OCI-LY1 (cell line): ENCODE measurements around the gene KLF14.
"Not testable (repeated sequence)": the region's sequence is repeated elsewhere in the genome, so short reads cannot be mapped to it uniquely, and the experiment has no call there.

Experiments used
- H2AFZ ChIP-seq: fragments of 200-600 bp; sonication (generic), shearing (Covaris generic); 2 replicates; pipeline ENCODE4 v1.6.0; 2014; ENCODE audit warnings: antibody characterized with exemption, mild to moderate bottlenecking, low read length
- H3F3A ChIP-seq: fragments of 200-600 bp; sonication (generic), shearing (Covaris generic); 2 replicates; pipeline ENCODE4 v1.6.0; 2014; ENCODE audit warnings: mild to moderate bottlenecking, antibody characterized with exemption, low read length, moderate library complexity; ENCODE audit not compliant: insufficient read depth
- H3K27ac ChIP-seq: fragments of 200-600 bp; sonication (generic); 2 replicates; pipeline ENCODE4 v1.5.1; 2014; ENCODE audit warnings: low read length, mixed run types, mild to moderate bottlenecking, low read depth; ENCODE audit not compliant: poor library complexity, severe bottlenecking
- H3K27me3 ChIP-seq: fragments of 200-600 bp; sonication (generic); 2 replicates; pipeline ENCODE4 v1.6.0; 2014; ENCODE audit warnings: antibody characterized with exemption, mild to moderate bottlenecking, low read length, moderate library complexity; ENCODE audit not compliant: insufficient read depth
- H3K36me3 ChIP-seq: fragments of 200-600 bp; sonication (generic); 2 replicates; pipeline ENCODE4 v1.6.1; 2014; ENCODE audit warnings: mild to moderate bottlenecking, antibody characterized with exemption, low read length, moderate library complexity, mixed read lengths; ENCODE audit not compliant: insufficient read depth
- H3K4me1 ChIP-seq: fragments of 200-600 bp; sonication (generic); 2 replicates; pipeline ENCODE4 v1.5.1; 2014; ENCODE audit warnings: mild to moderate bottlenecking, low read length, moderate library complexity; ENCODE audit not compliant: insufficient read depth, severe bottlenecking
- H3K4me2 ChIP-seq: fragments of 200-600 bp; sonication (generic), shearing (Covaris generic); 2 replicates; pipeline ENCODE4 v1.6.1; 2014; ENCODE audit warnings: low read length
- H3K4me3 ChIP-seq: fragments of 200-600 bp; sonication (generic); 2 replicates; pipeline ENCODE4 v1.5.1; 2014; ENCODE audit warnings: low read length, low read depth, mild to moderate bottlenecking, mixed read lengths; ENCODE audit not compliant: poor library complexity, severe bottlenecking
- H3K79me2 ChIP-seq: fragments of 200-600 bp; shearing (Covaris generic); 2 replicates; pipeline ENCODE4 v1.6.1; 2016; ENCODE audit warnings: mixed run types, low read length, mixed read lengths; ENCODE audit not compliant: insufficient read depth
- H3K9ac ChIP-seq: fragments of 200-600 bp; sonication (generic), shearing (Covaris generic); 2 replicates; pipeline ENCODE4 v1.6.1; 2014; ENCODE audit warnings: mild to moderate bottlenecking, low read length, mixed read lengths
- H3K9me2 ChIP-seq: fragments of 200-600 bp; sonication (generic), shearing (Covaris generic); 2 replicates; pipeline ENCODE4 v1.6.1; 2014; ENCODE audit warnings: low read depth, mild to moderate bottlenecking, low read length, mixed read lengths
- H3K9me3 ChIP-seq: fragments of 200-600 bp; shearing (Covaris generic); 2 replicates; pipeline ENCODE4 v1.6.1; 2014; ENCODE audit warnings: low read length, mixed read lengths
- H4K20me1 ChIP-seq: fragments of 200-600 bp; sonication (generic), shearing (Covaris generic); 2 replicates; pipeline ENCODE4 v1.6.0; 2016; ENCODE audit warnings: mild to moderate bottlenecking, low read length; ENCODE audit not compliant: insufficient read depth
- EZH2 ChIP-seq: fragments of 200-600 bp; sonication (generic), shearing (Covaris generic); IDR thresholded peaks from 2 replicates; pipeline ENCODE4 v1.8.0; 2017; ENCODE audit warnings: borderline replicate concordance, mixed run types, mild to moderate bottlenecking, antibody characterized with exemption, low read length, moderate library complexity, mixed read lengths
- TF ChIP-seq, protein P1 (sequence below): fragments of 200-600 bp; sonication (generic), shearing (Covaris generic); IDR thresholded peaks from 2 replicates; pipeline ENCODE4 v1.5.1; 2017; ENCODE audit warnings: mild to moderate bottlenecking, antibody characterized with exemption, low read length, moderate library complexity, mixed read lengths

Gene KLF14

GRCh38 chr7:130768854-130769253 is 34.8 kb upstream of the KLF14 start:
- Histone ChIP-seq H3K9ac (no peak overlapping the region), H3K36me3 (no peaks in the 10 kb centered on the region), H3K4me2 (no peak overlapping the region), H3K27me3 (no peaks in the 10 kb centered on the region), H3K27ac (no peak overlapping the region), H3K4me3 (no peak overlapping the region), H3K9me2 (no peaks in the 10 kb centered on the region), H3K9me3 (peaks cover 26% of the 10 kb centered on the region), H4K20me1 (no peaks in the 10 kb centered on the region), H3K4me1 (no peaks in the 10 kb centered on the region), H3F3A (no peaks in the 10 kb centered on the region), H2AFZ (no peak overlapping the region), H3K79me2 (no peaks in the 10 kb centered on the region)
- TF ChIP-seq EZH2 = no peak
- TF ChIP-seq, protein P1, sequence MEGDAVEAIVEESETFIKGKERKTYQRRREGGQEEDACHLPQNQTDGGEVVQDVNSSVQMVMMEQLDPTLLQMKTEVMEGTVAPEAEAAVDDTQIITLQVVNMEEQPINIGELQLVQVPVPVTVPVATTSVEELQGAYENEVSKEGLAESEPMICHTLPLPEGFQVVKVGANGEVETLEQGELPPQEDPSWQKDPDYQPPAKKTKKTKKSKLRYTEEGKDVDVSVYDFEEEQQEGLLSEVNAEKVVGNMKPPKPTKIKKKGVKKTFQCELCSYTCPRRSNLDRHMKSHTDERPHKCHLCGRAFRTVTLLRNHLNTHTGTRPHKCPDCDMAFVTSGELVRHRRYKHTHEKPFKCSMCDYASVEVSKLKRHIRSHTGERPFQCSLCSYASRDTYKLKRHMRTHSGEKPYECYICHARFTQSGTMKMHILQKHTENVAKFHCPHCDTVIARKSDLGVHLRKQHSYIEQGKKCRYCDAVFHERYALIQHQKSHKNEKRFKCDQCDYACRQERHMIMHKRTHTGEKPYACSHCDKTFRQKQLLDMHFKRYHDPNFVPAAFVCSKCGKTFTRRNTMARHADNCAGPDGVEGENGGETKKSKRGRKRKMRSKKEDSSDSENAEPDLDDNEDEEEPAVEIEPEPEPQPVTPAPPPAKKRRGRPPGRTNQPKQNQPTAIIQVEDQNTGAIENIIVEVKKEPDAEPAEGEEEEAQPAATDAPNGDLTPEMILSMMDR = no peak

- H3K9me2 ChIP-seq, H3K4me3 ChIP-seq, H3K79me2 ChIP-seq, H4K20me1 ChIP-seq, H3F3A ChIP-seq, H3K4me1 ChIP-seq, H3K9ac ChIP-seq, H3K36me3 ChIP-seq, H2AFZ ChIP-seq, H3K27me3 ChIP-seq, H3K27ac ChIP-seq, H3K4me2 ChIP-seq: not testable (repeated sequence)
- peaks cover 10% of the 10 kb centered on the region; the same call in 1 of the 2 replicates for H3K9me3 ChIP-seq
Observed at GRCh38 chr7:130764569-130764968, 30.6 kb upstream of the KLF14 start.

- Histone ChIP-seq H3K4me1 (no peaks in the 10 kb centered on the region), H3K79me2 (no peaks in the 10 kb centered on the region), H3K9me2 (no peaks in the 10 kb centered on the region), H3K9ac (no peak overlapping the region), H2AFZ (no peak overlapping the region), H3K4me2 (no peak overlapping the region), H4K20me1 (no peaks in the 10 kb centered on the region), H3F3A (no peaks in the 10 kb centered on the region), H3K4me3 (no peak overlapping the region), H3K9me3 (no peaks in the 10 kb centered on the region), H3K27me3 (no peaks in the 10 kb centered on the region), H3K27ac (no peak overlapping the region), H3K36me3 (no peaks in the 10 kb centered on the region)
- no peak for TF ChIP-seq EZH2
- TF ChIP-seq, protein P1 = peak; percentile 97
Observed at GRCh38 chr7:130758429-130759056, 24.5 kb upstream of the KLF14 start.

- no peaks in the 10 kb centered on the region for H3K79me2 ChIP-seq
- no peaks in the 10 kb centered on the region for H3F3A ChIP-seq
- TF ChIP-seq EZH2 = no peak
- TF ChIP-seq, protein P1 = no peak
- H3K9me3 ChIP-seq = no peaks in the 10 kb centered on the region
- no peak overlapping the region for H3K4me3 ChIP-seq
- H3K4me2 ChIP-seq = no peak overlapping the region
- 0 out of 2 replicates have a peak, but pooled peaks cover 5% of the 10 kb centered on the region for H3K27me3 ChIP-seq
- H3K36me3 ChIP-seq = no peaks in the 10 kb centered on the region
- H3K27ac ChIP-seq = no peak overlapping the region
- H3K9ac ChIP-seq = no peak overlapping the region
- H4K20me1 ChIP-seq = no peaks in the 10 kb centered on the region
- no peak overlapping the region for H2AFZ ChIP-seq
- no peaks in the 10 kb centered on the region for H3K9me2 ChIP-seq
- H3K4me1 ChIP-seq = no peaks in the 10 kb centered on the region
Observed at GRCh38 chr7:130756316-130756715, 22.3 kb upstream of the KLF14 start.
